DMS53 (cell line): ENCODE data around the gene PTGES3.

ENCODE experiments used
- DNase-seq: peaks from one replicate; lab custom pipeline; 2025; lab: John Stamatoyannopoulos, UW

PTGES3 gene

GRCh38 chr12:56629459-56630179 lies 58.5 kb downstream of the PTGES3 start:
- DNase-seq: peak; percentile 59

- peak; percentile 65 for DNase-seq
Observed at GRCh38 chr12:56628671-56629458, 59.2 kb downstream of the PTGES3 start.

- DNase-seq: no peak
Observed at GRCh38 chr12:56626701-56627100, 61.4 kb downstream of the PTGES3 start.

GRCh38 chr12:56622535-56622934 lies 65.5 kb downstream of the PTGES3 start:
- DNase-seq: no peak

- no peak for DNase-seq
Observed at GRCh38 chr12:56616925-56617324, 71.2 kb downstream of the PTGES3 start.

- no peak for DNase-seq
Observed at GRCh38 chr12:56616244-56616643, 71.8 kb downstream of the PTGES3 start.

GRCh38 chr12:56614627-56615026 lies 73.5 kb downstream of the PTGES3 start:
- no peak for DNase-seq
